Measurements from ENCODE around the gene HECTD4.
A peak's percentile ranks its signal among the peaks of the same experiment; 100 is the strongest.

Gene HECTD4

GRCh38 chr12:112282920-112283319, 99.3 kb downstream of the HECTD4 start:
- no peak for TF ChIP-seq CTCF (IDR thresholded peaks at IDR 0.05; ENCODE audit: low read length, missing control alignments)
- no peak for DNase-seq (ENCODE audit: low read depth)
- H3K4me3 ChIP-seq (replicated peaks; ENCODE audit: low read depth, low read length): no peak overlapping the region

DNA sequence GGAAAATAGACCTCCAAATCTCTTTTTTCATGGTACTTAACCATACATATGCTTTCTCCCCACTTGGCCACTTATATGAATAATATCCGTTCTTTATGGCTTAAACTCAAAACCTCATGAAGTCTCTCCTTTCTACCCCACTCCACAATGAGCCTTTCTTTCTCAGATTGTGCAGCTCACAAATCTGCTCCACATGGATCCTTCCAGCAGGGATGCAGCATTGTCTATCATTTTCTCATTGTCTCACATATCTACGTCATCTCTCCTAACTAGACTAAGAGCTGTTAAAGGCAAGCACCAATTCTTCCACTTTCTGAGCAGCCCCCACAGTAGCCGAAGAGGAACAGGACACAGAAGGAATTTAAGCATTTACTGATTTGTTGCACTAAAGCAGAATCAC, 106.4 kb downstream of the HECTD4 start:
- TF ChIP-seq CTCF (IDR thresholded peaks at IDR 0.05; ENCODE audit: low read length, missing control alignments): no peak
- H3K4me3 ChIP-seq (replicated peaks; ENCODE audit: low read depth, low read length): no peak overlapping the region
- no peak for DNase-seq (ENCODE audit: low read depth)

GRCh38 chr12:112275207-112275606, 107.0 kb downstream of the HECTD4 start:
- DNase-seq (ENCODE audit: low read depth): no peak
- H3K4me3 ChIP-seq (replicated peaks; ENCODE audit: low read depth, low read length): no peak overlapping the region
- no peak for TF ChIP-seq CTCF (IDR thresholded peaks at IDR 0.05; ENCODE audit: low read length, missing control alignments)

DNA sequence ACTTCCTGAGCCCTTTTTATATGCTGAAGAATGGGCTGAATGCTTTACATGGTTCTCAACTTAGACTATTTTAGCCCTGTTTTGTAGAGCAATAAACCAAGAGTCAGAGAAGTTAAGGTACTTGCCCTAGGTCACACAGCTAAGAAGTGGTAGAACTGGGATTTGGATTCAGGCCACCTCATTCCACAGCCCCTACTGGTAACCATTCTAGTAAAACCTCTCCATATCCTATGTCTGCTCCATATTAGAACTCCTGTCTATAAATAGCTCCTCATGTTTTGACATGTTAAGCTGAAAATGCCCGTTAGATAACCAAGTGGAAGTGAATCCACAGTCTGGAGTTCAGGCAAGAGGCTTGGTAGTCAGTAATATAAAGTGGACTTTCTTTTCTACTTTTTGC, 111.6 kb downstream of the HECTD4 start:
- TF ChIP-seq CTCF (IDR thresholded peaks at IDR 0.05; ENCODE audit: low read length, missing control alignments): no peak
- no peak overlapping the region for H3K4me3 ChIP-seq (replicated peaks; ENCODE audit: low read depth, low read length)
- no peak for DNase-seq (ENCODE audit: low read depth)

DNA sequence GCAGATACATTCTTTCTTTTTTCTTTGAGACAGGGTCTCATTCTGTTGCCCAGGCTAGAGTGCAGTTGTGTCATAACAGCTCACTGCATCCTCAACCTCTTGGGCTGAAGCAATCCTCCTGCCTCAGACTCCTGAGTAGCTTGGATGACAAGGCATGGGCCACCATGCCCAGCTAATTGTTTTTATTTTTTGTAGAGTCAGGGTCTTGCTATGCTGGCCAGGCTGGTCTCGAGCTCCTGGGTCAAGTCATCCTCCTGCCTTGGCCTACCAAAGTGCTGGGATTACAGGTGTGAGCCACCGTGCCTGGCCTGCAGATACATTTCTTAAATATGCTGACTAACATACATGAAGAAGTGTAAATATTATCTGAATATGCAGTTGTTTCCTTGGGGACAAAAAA, 115.8 kb downstream of the HECTD4 start:
- no peak for DNase-seq (ENCODE audit: low read depth)
- H3K4me3 ChIP-seq (replicated peaks; ENCODE audit: low read depth, low read length): no peak overlapping the region
- TF ChIP-seq CTCF (IDR thresholded peaks at IDR 0.05; ENCODE audit: low read length, missing control alignments): no peak

- DNase-seq (ENCODE audit: low read depth): peak; percentile 4
- peak; percentile 39 for TF ChIP-seq CTCF (IDR thresholded peaks at IDR 0.05; ENCODE audit: low read length, missing control alignments)
- no peak overlapping the region for H3K4me3 ChIP-seq (replicated peaks; ENCODE audit: low read depth, low read length)
Measured at GRCh38 chr12:112261559-112261958, 120.7 kb downstream of the HECTD4 start.

- no peak for TF ChIP-seq CTCF (IDR thresholded peaks at IDR 0.05; ENCODE audit: low read length, missing control alignments)
- H3K4me3 ChIP-seq (replicated peaks; ENCODE audit: low read depth, low read length): no peak overlapping the region
- DNase-seq (ENCODE audit: low read depth): no peak
Measured at GRCh38 chr12:112258926-112259325, 123.3 kb downstream of the HECTD4 start.

All from fibroblast of pulmonary artery (primary cell).